Colonic mucosa (tissue), 4 donors: ENCODE results near the gene GFRA1. TPM values are rescaled to one million over a fixed set of nuclear protein-coding genes. Genes with fewer than 3 reads are reported as not detected.

Source experiments
- DNase-seq: peaks from one replicate; pipeline ENCODE4 v3.0.0-alpha.2; 2020
- H3K27ac ChIP-seq: fragments of 200-600 bp; one replicate; pipeline ENCODE4 v1.8.0; 2021
- H3K27me3 ChIP-seq: fragments of 200-600 bp; one replicate; pipeline ENCODE4 v1.8.0; 2021
- H3K36me3 ChIP-seq: fragments of 200-600 bp; one replicate; pipeline ENCODE4 v1.8.0; 2021
- H3K4me1 ChIP-seq: fragments of 200-600 bp; one replicate; pipeline ENCODE4 v1.8.0; 2021; ENCODE audit warnings: mild to moderate bottlenecking
- H3K4me3 ChIP-seq: fragments of 200-600 bp; one replicate; pipeline ENCODE4 v1.8.0; 2021
- H3K9ac ChIP-seq, 2 donors: one replicate each; pipeline ENCODE4 v1.7.0; 2013; ENCODE audit warnings: control low read depth in 2 of 2, low read depth in 2 of 2, low read length in 2 of 2
- H3K9me3 ChIP-seq: fragments of 200-600 bp; one replicate; pipeline ENCODE4 v1.8.0; 2021
- CTCF ChIP-seq: fragments of 200-600 bp; IDR thresholded peaks from one replicate; pipeline ENCODE4 v1.8.0; 2022; ENCODE audit warnings: antibody characterized with exemption, mild to moderate bottlenecking
- intact Hi-C: fragments of 100-400 bp; cut with DNase I; formaldehyde crosslinking; loops from one replicate; pipeline ENCODE4 v1.14.1; 2022
- total RNA-seq, 2 donors: library from RNA; stranded (reverse); fragmentation: NEBNext Ultra II Directional in 1 of 2; extraction: Animal tissue kit (Norgen Biotek cat#: 25700) in 1 of 2; gene quantifications; one replicate each; pipeline ENCODE4 v1.2.1, GENCODE V29; 2021
- donor health status: healthy.
- donor health status: DM: no; HTN: no; CAD: no.
- donor health status: DM: no; HTN: no; CAD: no.

GFRA1 gene
- total RNA-seq, 2 donors from 2014 or later: 1.0 to 4.9 TPM

GRCh38 chr10:116100984-116101383 lies 172.0 kb downstream of the GFRA1 start:
- H3K27ac ChIP-seq: no peak overlapping the region
- no peak for TF ChIP-seq CTCF
- no peaks in the 10 kb centered on the region for H3K36me3 ChIP-seq
- H3K9ac ChIP-seq: no peak overlapping the region
- DNase-seq: no peak
- H3K4me1 ChIP-seq: no peaks in the 10 kb centered on the region
- H3K27me3 ChIP-seq: no peaks in the 10 kb centered on the region
- no peak overlapping the region for H3K4me3 ChIP-seq
- intact Hi-C loops: no loop called here
- no peaks in the 10 kb centered on the region for H3K9me3 ChIP-seq

- Histone ChIP-seq H3K27me3 (no peaks in the 10 kb centered on the region), H3K9me3 (no peaks in the 10 kb centered on the region), H3K9ac (no peak overlapping the region), H3K4me1 (no peaks in the 10 kb centered on the region), H3K36me3 (no peaks in the 10 kb centered on the region), H3K27ac (no peak overlapping the region), H3K4me3 (no peak overlapping the region)
- intact Hi-C loops: no loop called here
- no peak for TF ChIP-seq CTCF
- DNase-seq: no peak
These were observed 174.0 kb downstream of the GFRA1 start for GRCh38 chr10:116099023-116099420.

GRCh38 chr10:116098411-116099022 lies 174.5 kb downstream of the GFRA1 start:
- no peak overlapping the region for H3K9ac ChIP-seq
- no peaks in the 10 kb centered on the region for H3K9me3 ChIP-seq
- H3K36me3 ChIP-seq: no peaks in the 10 kb centered on the region
- DNase-seq: no peak
- H3K27ac ChIP-seq: no peak overlapping the region
- no peak for TF ChIP-seq CTCF
- intact Hi-C loops: no loop called here
- no peaks in the 10 kb centered on the region for H3K27me3 ChIP-seq
- no peak overlapping the region for H3K4me3 ChIP-seq
- H3K4me1 ChIP-seq: no peaks in the 10 kb centered on the region

- H3K27me3 ChIP-seq: no peaks in the 10 kb centered on the region
- no peak overlapping the region for H3K9ac ChIP-seq
- H3K4me3 ChIP-seq: no peak overlapping the region
- intact Hi-C loops: no loop called here
- no peaks in the 10 kb centered on the region for H3K9me3 ChIP-seq
- H3K27ac ChIP-seq: no peak overlapping the region
- H3K36me3 ChIP-seq: no peaks in the 10 kb centered on the region
- no peak for TF ChIP-seq CTCF
- no peak for DNase-seq
- H3K4me1 ChIP-seq: no peaks in the 10 kb centered on the region
These were observed 175.7 kb downstream of the GFRA1 start for GRCh38 chr10:116097239-116097784.

GRCh38 chr10:116096526-116096925 lies 176.5 kb downstream of the GFRA1 start:
- Histone ChIP-seq H3K27ac (no peak overlapping the region), H3K4me3 (no peak overlapping the region), H3K9me3 (no peaks in the 10 kb centered on the region), H3K9ac (no peak overlapping the region), H3K27me3 (no peaks in the 10 kb centered on the region), H3K36me3 (no peaks in the 10 kb centered on the region), H3K4me1 (no peaks in the 10 kb centered on the region)
- intact Hi-C loops: no loop called here
- DNase-seq: no peak
- TF ChIP-seq CTCF: no peak
